ENCODE measurements around the gene TRAF2. TPM values are rescaled to one million over a fixed set of nuclear protein-coding genes. Genes with fewer than 3 reads are reported as not detected.
A peak's percentile ranks its signal among the peaks of the same experiment; 100 is the strongest.

TRAF2 gene
- total RNA-seq, 4 donors from 2014 or later: 5.0 to 10.8 (median 10.6) TPM

DNA sequence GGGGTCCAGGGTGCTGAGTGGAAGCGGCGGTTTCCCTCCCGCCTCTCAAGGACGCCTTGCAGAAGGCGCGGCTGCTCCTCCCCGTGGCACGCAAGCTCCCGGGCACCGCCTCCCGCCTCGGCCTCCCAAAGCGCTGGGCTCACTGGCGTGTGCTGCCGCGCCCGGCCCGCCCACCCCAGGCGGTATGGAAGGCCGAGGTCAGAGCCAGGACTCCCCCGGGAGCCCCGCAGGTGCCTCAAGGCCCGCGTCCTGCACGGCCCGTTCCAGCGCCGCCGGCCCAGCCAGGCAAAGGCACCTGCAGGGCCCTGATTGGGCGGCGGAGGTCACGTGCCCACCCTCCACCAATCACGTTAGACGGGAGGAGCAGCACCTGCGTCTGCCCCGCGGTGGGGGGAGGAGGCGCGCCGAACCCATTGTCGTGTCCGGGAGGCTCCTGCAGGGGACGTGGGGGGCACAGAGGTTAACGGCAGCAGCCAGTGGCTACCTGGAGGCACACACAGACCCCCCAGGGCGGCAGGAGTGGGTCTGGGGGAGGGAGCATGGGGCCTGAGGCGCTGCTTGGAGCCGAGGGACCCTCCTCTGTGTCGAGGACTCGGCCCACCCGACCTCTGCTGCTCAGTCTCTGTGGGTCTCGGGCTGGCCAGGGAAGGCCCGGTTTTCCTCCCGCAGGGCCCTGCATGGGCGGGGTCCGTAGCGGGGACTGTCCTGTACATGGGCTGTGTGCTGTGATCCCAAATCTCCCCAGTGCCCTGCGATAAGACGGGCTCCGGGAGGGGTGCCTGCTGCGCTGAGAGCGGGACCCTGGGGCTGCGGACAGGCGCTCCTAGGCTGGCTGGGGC is 63.7 kb downstream of the TRAF2 start:
- TF ChIP-seq POLR2A (IDR thresholded peaks at IDR 0.05) (peak; percentile 52 to 88), EP300 (IDR thresholded peaks at IDR 0.05) (peak in 1 of 2 donors; percentile 89)
- TF ChIP-seq, protein P1, sequence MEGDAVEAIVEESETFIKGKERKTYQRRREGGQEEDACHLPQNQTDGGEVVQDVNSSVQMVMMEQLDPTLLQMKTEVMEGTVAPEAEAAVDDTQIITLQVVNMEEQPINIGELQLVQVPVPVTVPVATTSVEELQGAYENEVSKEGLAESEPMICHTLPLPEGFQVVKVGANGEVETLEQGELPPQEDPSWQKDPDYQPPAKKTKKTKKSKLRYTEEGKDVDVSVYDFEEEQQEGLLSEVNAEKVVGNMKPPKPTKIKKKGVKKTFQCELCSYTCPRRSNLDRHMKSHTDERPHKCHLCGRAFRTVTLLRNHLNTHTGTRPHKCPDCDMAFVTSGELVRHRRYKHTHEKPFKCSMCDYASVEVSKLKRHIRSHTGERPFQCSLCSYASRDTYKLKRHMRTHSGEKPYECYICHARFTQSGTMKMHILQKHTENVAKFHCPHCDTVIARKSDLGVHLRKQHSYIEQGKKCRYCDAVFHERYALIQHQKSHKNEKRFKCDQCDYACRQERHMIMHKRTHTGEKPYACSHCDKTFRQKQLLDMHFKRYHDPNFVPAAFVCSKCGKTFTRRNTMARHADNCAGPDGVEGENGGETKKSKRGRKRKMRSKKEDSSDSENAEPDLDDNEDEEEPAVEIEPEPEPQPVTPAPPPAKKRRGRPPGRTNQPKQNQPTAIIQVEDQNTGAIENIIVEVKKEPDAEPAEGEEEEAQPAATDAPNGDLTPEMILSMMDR (IDR thresholded peaks at IDR 0.05): peak in 3 of 5 experiments; percentile 17 to 57 (median 34)
- peak overlapping the region; percentile 59 to 92 (median 88) for H3K27ac ChIP-seq
- peaks cover 0 to 76% (median 36%) of the 10 kb centered on the region in 4 donors for H3K4me1 ChIP-seq
- peak; percentile 92 for DNase-seq (ENCODE audit: low spot score in 2 of 2)
- WGBS, 2 donors: 5 to 7% methylated on average over 16 to 17 of the region's 63 CpGs
- H3K4me3 ChIP-seq: peak overlapping the region; percentile 52 to 74 (median 66)
- H3K36me3 ChIP-seq: no peaks in the 10 kb centered on the region
- no peaks in the 10 kb centered on the region for H3K9me3 ChIP-seq
- H3K27me3 ChIP-seq: no peaks in the 10 kb centered on the region

DNA sequence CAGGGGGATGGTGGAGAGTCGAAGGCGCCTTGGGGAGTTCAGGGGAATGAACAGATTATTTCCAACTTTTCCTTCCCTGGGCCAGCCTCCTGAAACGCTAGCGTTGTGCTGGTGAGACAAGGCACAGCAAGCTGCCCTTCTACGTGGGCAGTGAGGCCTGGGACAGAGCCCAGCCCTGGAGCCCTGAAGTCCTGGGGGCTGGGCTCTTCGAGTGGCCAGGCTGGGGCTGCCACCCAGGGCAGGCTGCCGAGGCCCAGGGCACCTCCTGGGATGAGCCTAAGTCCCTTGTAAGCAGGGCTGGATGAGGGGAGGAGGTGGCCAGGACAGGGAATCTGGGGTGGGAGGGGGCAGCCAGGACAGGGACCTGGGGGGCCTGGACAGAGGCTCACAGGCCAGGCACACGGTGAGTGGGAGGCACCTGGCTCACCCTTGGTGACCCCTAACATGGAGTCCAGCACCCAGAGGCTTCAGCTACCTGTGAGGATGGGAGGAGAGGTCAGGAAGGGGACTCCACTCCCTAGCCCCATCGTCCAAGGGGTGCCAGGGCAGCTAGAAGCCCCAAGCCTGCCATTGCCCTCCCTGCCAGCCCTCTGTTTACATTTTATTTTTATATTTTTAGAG is 64.5 kb downstream of the TRAF2 start:
- Histone ChIP-seq H3K27me3 (no peaks in the 10 kb centered on the region), H3K36me3 (no peaks in the 10 kb centered on the region), H3K27ac (peak overlapping the region; percentile 59 to 92 (median 88)), H3K9me3 (no peaks in the 10 kb centered on the region), H3K4me1 (peaks cover 0 to 70% (median 35%) of the 10 kb centered on the region in 4 donors), H3K4me3 (peak overlapping the region in 3 of 4 donors; percentile 65 to 74 (median 68))
- no peak for DNase-seq (ENCODE audit: low spot score in 2 of 2)
- TF ChIP-seq, protein P1 (IDR thresholded peaks at IDR 0.05): no peak
- TF ChIP-seq POLR2A (IDR thresholded peaks at IDR 0.05) (no peak), EP300 (IDR thresholded peaks at IDR 0.05) (no peak)
- 26 to 27% methylated on average over 7 to 9 of the region's 9 CpGs for WGBS, 2 donors

DNA sequence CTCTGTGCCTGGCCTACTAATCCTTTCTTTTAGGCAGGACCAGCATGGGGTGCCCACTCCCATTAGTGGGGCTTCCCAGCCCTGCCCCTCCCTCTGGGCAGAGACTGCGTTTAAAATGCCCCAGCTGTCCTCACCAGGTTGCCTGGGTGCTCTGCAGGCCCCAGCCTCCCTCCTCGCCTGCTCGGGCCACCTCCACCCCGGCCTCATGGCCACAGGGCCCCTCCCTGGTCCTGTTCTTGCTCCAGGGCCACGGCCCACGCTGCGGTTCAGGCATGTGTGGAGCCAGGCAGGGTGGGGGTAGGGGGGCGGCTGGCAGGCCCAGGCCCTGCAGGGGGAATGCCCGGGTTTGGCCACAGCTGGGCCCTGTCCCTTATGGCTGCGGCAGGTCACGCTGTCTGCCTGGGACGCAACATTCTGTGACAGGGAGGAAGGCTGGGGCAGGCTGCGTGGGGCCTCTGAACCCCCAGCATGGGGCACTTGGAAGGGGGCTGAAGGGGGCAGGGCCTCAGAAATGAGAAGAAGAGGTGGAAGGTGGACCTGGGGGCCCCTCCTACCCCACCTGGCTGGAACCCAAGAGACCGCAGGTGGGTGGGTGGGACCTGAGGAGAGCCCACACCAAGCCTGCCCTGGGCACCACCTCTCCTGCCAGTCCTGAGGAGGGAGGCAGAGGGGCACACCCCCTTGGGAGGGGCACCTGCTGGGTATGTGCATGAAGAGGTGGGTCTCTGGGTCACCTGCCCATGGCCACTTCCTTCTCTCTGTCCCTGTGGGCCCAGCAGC is 65.4 kb downstream of the TRAF2 start, which contains the start of gene LCN12:
Gene LCN12, plus strand, starts transcription at position 733 of the 780 bp plus-strand sequence. CDS start 55 bp downstream, outside the sequence.
- Histone ChIP-seq H3K4me1 (peaks cover 0 to 60% (median 34%) of the 10 kb centered on the region in 4 donors), H3K4me3 (no peak within 1 kb of the TSS), H3K36me3 (no peaks in the 10 kb centered on the region), H3K27me3 (no peaks in the 10 kb centered on the region), H3K27ac (peak within 1 kb of the TSS; percentile 59 to 92 (median 88)), H3K9me3 (no peaks in the 10 kb centered on the region)
- TF ChIP-seq POLR2A (IDR thresholded peaks at IDR 0.05) (no peak), EP300 (IDR thresholded peaks at IDR 0.05) (no peak)
- TF ChIP-seq, protein P1 (IDR thresholded peaks at IDR 0.05): no peak
- WGBS, 2 donors: 53 to 64% methylated on average over 9 to 14 of the region's 14 CpGs
- DNase-seq (ENCODE audit: low spot score in 2 of 2): no peak

DNA sequence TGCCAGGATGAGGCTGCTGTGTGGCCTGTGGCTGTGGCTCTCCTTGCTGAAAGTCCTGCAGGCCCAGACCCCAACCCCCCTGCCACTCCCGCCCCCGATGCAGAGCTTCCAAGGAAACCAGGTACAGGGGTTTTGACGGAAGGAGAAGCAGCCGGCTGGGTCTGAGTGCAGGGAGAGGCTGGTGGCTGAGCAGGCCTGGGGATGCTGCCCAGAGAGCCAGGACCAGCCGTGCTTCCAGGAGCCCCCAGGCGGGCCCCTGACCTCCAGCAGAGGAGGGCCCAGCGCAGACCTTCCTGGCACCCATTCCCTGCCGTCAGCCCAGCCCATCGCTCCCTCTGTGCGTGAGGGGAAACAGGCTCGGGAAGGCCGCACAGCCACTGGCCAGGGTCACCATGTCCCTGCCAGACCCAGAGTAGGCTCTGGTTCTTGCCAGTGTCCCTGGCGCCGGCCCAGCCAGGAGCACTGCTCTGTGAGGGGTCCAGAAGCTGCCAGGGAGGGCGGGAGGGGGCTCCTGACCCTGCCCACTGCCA is 66.1 kb downstream of the TRAF2 start:
- 45 to 47% methylated on average over 9 to 12 of the region's 15 CpGs for WGBS, 2 donors
- H3K36me3 ChIP-seq: no peaks in the 10 kb centered on the region

More for the DNA sequence above, 66.1 kb downstream of the TRAF2 start:
- H3K4me1 ChIP-seq: peaks cover 0 to 54% (median 28%) of the 10 kb centered on the region in 4 donors
- no peak for DNase-seq (ENCODE audit: low spot score in 2 of 2)
- TF ChIP-seq EP300 (IDR thresholded peaks at IDR 0.05) (no peak), POLR2A (IDR thresholded peaks at IDR 0.05) (no peak)
- TF ChIP-seq, protein P1 (IDR thresholded peaks at IDR 0.05): no peak
- no peaks in the 10 kb centered on the region for H3K27me3 ChIP-seq
- peak overlapping the region; percentile 42 to 88 (median 56) for H3K27ac ChIP-seq
- no peaks in the 10 kb centered on the region for H3K9me3 ChIP-seq
- H3K4me3 ChIP-seq: no peak overlapping the region

Data from tibial nerve (tissue), 4 donors.